K562 treated with DMSO at 1 percent for 24 hours (cell line): Measurements from ENCODE around the gene FFAR2. TPM values are rescaled to one million over a fixed set of nuclear protein-coding genes. Genes with fewer than 3 reads are reported as not detected.

ENCODE experiments used
- total RNA-seq: library from RNA; unstranded; fragments of 300-600 nt; gene quantifications from 2 replicates; pipeline ENCODE4 v1.2.3, GENCODE V29; 2022; ENCODE audit warnings: low read depth; ENCODE audit not compliant: insufficient read depth

FFAR2 gene
- not detected in 2 replicates for total RNA-seq

GRCh38 chr19:35447606-35448469 lies at the start of gene FFAR2:
Gene FFAR2, plus strand, starts transcription at chr19:35448257. Its CDS starts 1,458 bp downstream, at chr19:35449715.

GRCh38 chr19:35490364-35490763 lies 42.3 kb downstream of the FFAR2 start, which contains the start of gene KRTDAP:
Gene KRTDAP, minus strand, starts transcription at chr19:35490464. Its CDS starts 22 bp downstream, at chr19:35490442.

Other genes starting within 250 kb of the FFAR2 start
- gene FAM187B, start 219.5 kb upstream of the FFAR2 start, total RNA-seq = 0.27 TPM in 1 of 2 replicates, not detected in the other
- 82.8 and 83.4 TPM in 2 replicates for gene LSR, start 199.3 kb upstream of the FFAR2 start, total RNA-seq
- gene USF2, start 179.3 kb upstream of the FFAR2 start, total RNA-seq = 166 and 171 TPM in 2 replicates
- 2.6 TPM in 1 of 2 replicates, not detected in the other for gene HAMP, start 165.7 kb upstream of the FFAR2 start, total RNA-seq
- gene MAG, start 156.1 kb upstream of the FFAR2 start, total RNA-seq = 2.2 TPM in 2 replicates
- gene CD22, start 119.1 kb upstream of the FFAR2 start, total RNA-seq = 1.5 and 1.6 TPM in 2 replicates
- gene FFAR1, start 100.4 kb upstream of the FFAR2 start, total RNA-seq = not detected in 2 replicates
- gene FFAR3, start 89.8 kb upstream of the FFAR2 start, total RNA-seq = not detected in 2 replicates
- gene GPR42, start 77.2 kb upstream of the FFAR2 start, total RNA-seq = not detected in 2 replicates
- gene KRTDAP, start 42.2 kb downstream of the FFAR2 start, total RNA-seq = not detected in 2 replicates
- not detected in 2 replicates for gene DMKN, start 65.4 kb downstream of the FFAR2 start, total RNA-seq
- gene SBSN, start 80.1 kb downstream of the FFAR2 start, total RNA-seq = not detected in 2 replicates
- not detected in 2 replicates for gene GAPDHS, start 85.2 kb downstream of the FFAR2 start, total RNA-seq
- gene TMEM147, start 97.4 kb downstream of the FFAR2 start, total RNA-seq = 125 and 126 TPM in 2 replicates
- not detected in 2 replicates for gene ATP4A, start 115.4 kb downstream of the FFAR2 start, total RNA-seq
- gene PMIS2, start 137.9 kb downstream of the FFAR2 start, total RNA-seq = not detected in 2 replicates
- gene HAUS5, start 164.5 kb downstream of the FFAR2 start, total RNA-seq = 34.2 and 36.5 TPM in 2 replicates
- 282 and 289 TPM in 2 replicates for gene RBM42, start 180.8 kb downstream of the FFAR2 start, total RNA-seq
- gene ETV2, start 193.5 kb downstream of the FFAR2 start, total RNA-seq = 0.63 and 2.9 TPM in 2 replicates
- gene COX6B1, start 200.1 kb downstream of the FFAR2 start, total RNA-seq = 1,088 and 1,092 TPM in 2 replicates
- gene UPK1A, start 218.3 kb downstream of the FFAR2 start, total RNA-seq = not detected in 2 replicates